HEK293T (cell line): Measurements from ENCODE around the gene FHOD3.

ENCODE experiments used
- BHLHE40 ChIP-seq: fragments of 450-650 bp; IDR thresholded peaks from 2 replicates; pipeline ENCODE4 v1.6.1; 2016; ENCODE audit warnings: mild to moderate bottlenecking, moderate library complexity, borderline replicate concordance
- FOXM1 ChIP-seq: fragments of 450-650 bp; IDR thresholded peaks from 2 replicates; pipeline ENCODE4 v1.6.1; 2017; ENCODE audit warnings: mild to moderate bottlenecking, borderline replicate concordance
- LEF1 ChIP-seq: fragments of 450-650 bp; IDR thresholded peaks from 2 replicates; pipeline ENCODE4 v1.6.1; 2017; ENCODE audit warnings: mild to moderate bottlenecking, borderline replicate concordance
- NFRKB ChIP-seq: fragments of 450-650 bp; IDR thresholded peaks from 2 replicates; pipeline ENCODE4 v1.6.1; 2016; ENCODE audit warnings: mild to moderate bottlenecking, moderate library complexity
- SP1 ChIP-seq: fragments of 450-650 bp; IDR thresholded peaks from 2 replicates; pipeline ENCODE4 v1.6.1; 2017
- SUZ12 ChIP-seq: fragments of 450-650 bp; IDR thresholded peaks from 2 replicates; pipeline ENCODE4 v1.6.1; 2016; ENCODE audit warnings: mild to moderate bottlenecking
- TARDBP ChIP-seq: fragments of 450-650 bp; IDR thresholded peaks from 2 replicates; pipeline ENCODE4 v1.6.1; 2016
- ZNF384 ChIP-seq: fragments of 450-650 bp; IDR thresholded peaks from 2 replicates; pipeline ENCODE4 v1.6.1; 2016

- no peak for TF ChIP-seq NFRKB
- no peak for TF ChIP-seq SP1
- no peak for TF ChIP-seq LEF1
- TF ChIP-seq ZNF384, result no peak
- no peak for TF ChIP-seq FOXM1
- TF ChIP-seq BHLHE40, result no peak
- TF ChIP-seq TARDBP, result no peak
- TF ChIP-seq SUZ12, result no peak
Measured at GRCh38 chr18:36818652-36819051, 521.1 kb downstream of the FHOD3 start.
